GM03348 (cell line): Measurements from ENCODE around the gene TYROBP.
"Not testable (repeated sequence)": the region's sequence is repeated elsewhere in the genome, so short reads cannot be mapped to it uniquely, and the experiment has no call there.

ENCODE experiments used
- DNase-seq: peaks from one replicate; pipeline ENCODE4 v3.0.0; 2012; ENCODE audit warnings: low spot score

TYROBP gene

GRCh38 chr19:35931874-35932202 is 23.7 kb upstream of the TYROBP start:
- DNase-seq, result no peak

- peak; percentile 100 for DNase-seq
These were observed 23.2 kb upstream of the TYROBP start for GRCh38 chr19:35931161-35931873.

- DNase-seq, result no peak
These were observed 21.8 kb upstream of the TYROBP start for GRCh38 chr19:35929876-35930275.

- no peak for DNase-seq
These were observed 20.4 kb upstream of the TYROBP start for GRCh38 chr19:35928507-35928906.

- no peak for DNase-seq
These were observed 17.4 kb upstream of the TYROBP start for GRCh38 chr19:35925501-35925900.

GRCh38 chr19:35921012-35921411 is 12.9 kb upstream of the TYROBP start:
- no peak for DNase-seq

- DNase-seq, result no peak
These were observed 11.2 kb upstream of the TYROBP start for GRCh38 chr19:35919306-35919705.

GRCh38 chr19:35915443-35915842 is 7.3 kb upstream of the TYROBP start:
- no peak for DNase-seq

GRCh38 chr19:35913589-35913988 is 5.5 kb upstream of the TYROBP start:
- DNase-seq, result no peak

GRCh38 chr19:35911790-35912189 is 3.7 kb upstream of the TYROBP start:
- no peak for DNase-seq

- DNase-seq, result no peak
These were observed 3.1 kb upstream of the TYROBP start for GRCh38 chr19:35911173-35911572.

- not testable (repeated sequence) for DNase-seq
These were observed 2.3 kb upstream of the TYROBP start for GRCh38 chr19:35910355-35910754.

- no peak for DNase-seq
These were observed 1.6 kb upstream of the TYROBP start for GRCh38 chr19:35909684-35910035.

GRCh38 chr19:35908973-35909683 is 1.0 kb upstream of the TYROBP start:
- DNase-seq, result no peak

GRCh38 chr19:35907377-35907745 is 734 bp downstream of the TYROBP start:
- DNase-seq, result no peak

GRCh38 chr19:35905178-35905727 is 2.8 kb downstream of the TYROBP start:
- DNase-seq, result no peak

GRCh38 chr19:35904311-35905068 is 3.6 kb downstream of the TYROBP start:
- no peak for DNase-seq

- peak; percentile 70 for DNase-seq
These were observed 4.4 kb downstream of the TYROBP start for GRCh38 chr19:35903550-35904179.

GRCh38 chr19:35902870-35903475 is 5.1 kb downstream of the TYROBP start:
- no peak for DNase-seq

GRCh38 chr19:35901854-35902661 is 6.0 kb downstream of the TYROBP start, which contains the start of gene HCST:
TSS of gene HCST (plus strand) at chr19:35902529. CDS start at chr19:35902594, 65 bp downstream.
- DNase-seq, result peak; percentile 73

- peak; percentile 80 for DNase-seq
These were observed 6.9 kb downstream of the TYROBP start for GRCh38 chr19:35901055-35901644.
